Mucosa of descending colon (tissue), 3 donors: ENCODE data around the gene TMEM80. TPM values are rescaled to one million over a fixed set of nuclear protein-coding genes. Genes with fewer than 3 reads are reported as not detected.
A peak's percentile ranks its signal among the peaks of the same experiment; 100 is the strongest.

ENCODE experiments used
- ATAC-seq: fragments of 200-7000 bp; cut with Tn5 transposase; one replicate; pipeline ENCODE4 v1.9.1; 2020; ENCODE audit warnings: mild to moderate bottlenecking, moderate library complexity
- DNase-seq, 3 donors: peaks; one replicate each; pipeline ENCODE4 v3.0.0-alpha.2; 2020
- H3K36me3 ChIP-seq: fragments of 200-600 bp; one replicate; pipeline ENCODE4 v1.8.0; 2021; ENCODE audit warnings: low read depth, mild to moderate bottlenecking
- H3K4me1 ChIP-seq: fragments of 200-600 bp; one replicate; pipeline ENCODE4 v1.8.0; 2021; ENCODE audit warnings: low read depth, mild to moderate bottlenecking
- H3K4me3 ChIP-seq: fragments of 200-600 bp; one replicate; pipeline ENCODE4 v1.8.0; 2021; ENCODE audit warnings: mild to moderate bottlenecking
- H3K9me3 ChIP-seq: fragments of 200-600 bp; one replicate; pipeline ENCODE4 v1.8.0; 2021; ENCODE audit warnings: mild to moderate bottlenecking
- CTCF ChIP-seq: fragments of 200-600 bp; IDR thresholded peaks from one replicate; pipeline ENCODE4 v1.8.0; 2022; ENCODE audit warnings: antibody characterized with exemption, mild to moderate bottlenecking
- intact Hi-C, 2 donors: fragments of 100-400 bp; cut with DNase I in 1 of 2; cut with micrococcal nuclease in 1 of 2; formaldehyde crosslinking; loops; one replicate each; pipeline versions ENCODE4 v1.11.0 to v1.11.1; 2022; cut with DNase I, micrococcal nuclease
- total RNA-seq, 3 donors: library from RNA; stranded (reverse); fragmentation: NEBNext Ultra II Directional in 2 of 3; extraction: Animal tissue kit (Norgen Biotek cat#: 25700) in 2 of 3; gene quantifications; one replicate each; pipeline versions ENCODE4 v1.2.1 to v1.2.4, GENCODE V29; 2021 to 2023
- donor health status: DM: no; HTN: no; CAD: no; lungs with moderate emphysema.
- donor health status: DM: no; HTN: no; CAD: no.
- donor health status: DM: no; HTN: yes; CAD: no.

TMEM80 gene
- total RNA-seq, 3 donors from 2014 or later: 31.6 to 43.1 (median 38.0) TPM

DNA sequence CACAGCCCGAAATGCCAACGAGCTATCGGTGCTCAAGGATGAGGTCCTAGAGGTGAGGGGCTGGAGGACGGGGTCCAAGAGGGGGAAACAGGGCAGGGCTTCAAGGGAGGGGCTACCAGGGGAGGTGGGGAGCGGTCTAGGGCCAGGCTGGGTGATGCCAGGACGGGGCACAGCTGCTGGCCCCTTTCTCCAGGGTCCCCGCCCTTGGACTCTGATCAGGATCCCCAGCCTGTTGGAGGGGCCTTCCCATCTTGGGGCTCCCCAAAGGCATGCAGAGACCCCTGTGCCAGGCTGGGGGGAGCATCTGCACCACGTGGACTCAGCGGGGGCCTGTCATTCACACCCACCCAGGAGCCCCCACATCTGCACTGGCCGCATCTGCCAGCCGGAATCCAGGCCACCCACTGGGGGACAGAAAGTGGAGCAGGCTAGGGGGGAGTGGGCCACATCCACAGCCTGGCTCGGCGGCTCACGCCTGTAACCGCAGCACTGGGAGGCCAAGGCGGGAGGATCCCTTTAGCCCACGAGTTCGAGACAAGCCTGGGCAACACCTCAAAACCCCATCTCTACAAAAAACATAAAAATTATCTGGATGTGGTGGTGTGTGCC, 29.3 kb downstream of the TMEM80 start:
- no peak for ATAC-seq
- DNase-seq: peak in 1 of 3 donors; percentile 59
- Histone ChIP-seq H3K36me3 (no peaks in the 10 kb centered on the region), H3K9me3 (no peaks in the 10 kb centered on the region), H3K4me1 (peaks cover 37% of the 10 kb centered on the region), H3K4me3 (no peak overlapping the region)
- no peak for TF ChIP-seq CTCF
- intact Hi-C loops: loop anchor here (5.0 to 10.0 kb wide), 3 partner anchors 60 to 170 kb away; no protein-coding TSS in a partner anchor

DNA sequence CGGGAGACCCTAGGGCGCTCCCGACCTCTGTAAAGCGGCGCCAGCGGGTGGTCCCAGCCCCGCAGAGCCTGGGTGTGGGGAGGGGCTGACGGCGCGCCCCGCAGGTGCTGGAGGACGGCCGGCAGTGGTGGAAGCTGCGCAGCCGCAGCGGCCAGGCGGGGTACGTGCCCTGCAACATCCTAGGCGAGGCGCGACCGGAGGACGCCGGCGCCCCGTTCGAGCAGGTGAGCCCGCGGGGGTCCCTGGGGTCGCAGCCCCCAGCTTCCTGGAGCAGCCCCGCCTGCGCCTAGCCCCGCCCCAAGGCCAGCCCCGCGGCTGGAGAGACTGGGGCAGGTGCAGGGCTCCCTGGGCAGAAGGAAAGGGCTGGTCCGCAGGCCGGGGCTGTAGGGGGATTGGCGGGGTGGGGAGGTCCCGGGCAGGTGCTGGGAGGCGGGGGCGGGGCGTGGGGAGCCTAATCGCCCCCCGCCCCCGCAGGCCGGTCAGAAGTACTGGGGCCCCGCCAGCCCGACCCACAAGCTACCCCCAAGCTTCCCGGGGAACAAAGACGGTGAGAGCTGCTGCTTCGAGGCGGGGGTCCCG, 30.1 kb downstream of the TMEM80 start:
- intact Hi-C loops: loop anchor here (5.0 to 10.0 kb wide), 3 partner anchors 61 to 171 kb away; no protein-coding TSS in a partner anchor
- ATAC-seq (peak; percentile 39), DNase-seq (peak; percentile 26 to 71 (median 64))
- Histone ChIP-seq H3K9me3 (no peaks in the 10 kb centered on the region), H3K4me3 (no peak overlapping the region), H3K36me3 (no peaks in the 10 kb centered on the region), H3K4me1 (peaks cover 29% of the 10 kb centered on the region)
- no peak for TF ChIP-seq CTCF

- H3K4me3 ChIP-seq: no peak overlapping the region
- no peaks in the 10 kb centered on the region for H3K36me3 ChIP-seq
- ATAC-seq: peak; percentile 73
- H3K9me3 ChIP-seq: no peaks in the 10 kb centered on the region
- intact Hi-C loops: loop anchor here (5.0 to 10.0 kb wide), 3 partner anchors 62 to 172 kb away; no protein-coding TSS in a partner anchor
- H3K4me1 ChIP-seq: peaks cover 24% of the 10 kb centered on the region
- no peak for TF ChIP-seq CTCF
- DNase-seq: peak; percentile 78 to 91 (median 90)
Observed at GRCh38 chr11:726278-727220, 30.9 kb downstream of the TMEM80 start.

DNA sequence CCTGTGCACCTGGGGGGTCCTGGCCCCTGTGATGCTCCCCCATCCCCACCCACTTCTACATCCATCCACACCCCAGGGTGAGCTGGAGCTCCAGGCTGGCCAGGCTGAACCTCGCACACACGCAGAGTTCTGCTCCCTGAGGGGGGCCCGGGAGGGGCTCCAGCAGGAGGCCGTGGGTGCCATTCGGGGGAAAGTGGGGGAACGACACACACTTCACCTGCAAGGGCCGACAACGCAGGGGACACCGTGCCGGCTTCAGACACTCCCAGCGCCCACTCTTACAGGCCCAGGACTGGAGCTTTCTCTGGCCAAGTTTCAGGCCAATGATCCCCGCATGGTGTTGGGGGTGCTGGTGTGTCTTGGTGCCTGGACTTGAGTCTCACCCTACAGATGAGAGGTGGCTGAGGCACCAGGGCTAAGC, 31.7 kb downstream of the TMEM80 start:
- TF ChIP-seq CTCF: no peak
- peak; percentile 17 to 61 (median 50) for DNase-seq
- no peaks in the 10 kb centered on the region for H3K9me3 ChIP-seq
- H3K4me1 ChIP-seq: peaks cover 24% of the 10 kb centered on the region
- no peaks in the 10 kb centered on the region for H3K36me3 ChIP-seq
- no peak for ATAC-seq
- no peak overlapping the region for H3K4me3 ChIP-seq
- intact Hi-C loops: loop anchor here (5.0 to 10.0 kb wide), 3 partner anchors 62 to 172 kb away; no protein-coding TSS in a partner anchor
